ENCODE data around the gene COX10.

COX10 gene

GRCh38 chr17:14042411-14042810 lies 26.9 kb upstream of the COX10 start:
- TF ChIP-seq CTCF (IDR thresholded peaks at IDR 0.05; ENCODE audit: low read depth, low read length): no peak
- DNase-seq (ENCODE audit: low read depth in 2 of 2): no peak

GRCh38 chr17:14044702-14045101 lies 24.6 kb upstream of the COX10 start:
- DNase-seq (ENCODE audit: low read depth in 2 of 2): no peak
- no peak for TF ChIP-seq CTCF (IDR thresholded peaks at IDR 0.05; ENCODE audit: low read depth, low read length)
- H3K4me3 ChIP-seq (replicated peaks in 1 of 2; ENCODE audit: low read depth in 2 of 2, low read length in 2 of 2): no peak overlapping the region

More at GRCh38 chr17:14042411-14042810, 26.9 kb upstream of the COX10 start:
- H3K4me3 ChIP-seq (replicated peaks in 1 of 2; ENCODE audit: low read depth in 2 of 2, low read length in 2 of 2): no peak overlapping the region

- DNase-seq (ENCODE audit: low read depth in 2 of 2): no peak
- no peak overlapping the region for H3K4me3 ChIP-seq (replicated peaks in 1 of 2; ENCODE audit: low read depth in 2 of 2, low read length in 2 of 2)
- no peak for TF ChIP-seq CTCF (IDR thresholded peaks at IDR 0.05; ENCODE audit: low read depth, low read length)
Observed at GRCh38 chr17:14046978-14047377, 22.3 kb upstream of the COX10 start.

GRCh38 chr17:14047591-14047990 lies 21.7 kb upstream of the COX10 start:
- TF ChIP-seq CTCF (IDR thresholded peaks at IDR 0.05; ENCODE audit: low read depth, low read length): no peak
- H3K4me3 ChIP-seq (replicated peaks in 1 of 2; ENCODE audit: low read depth in 2 of 2, low read length in 2 of 2): no peak overlapping the region
- DNase-seq (ENCODE audit: low read depth in 2 of 2): no peak

- peak in 1 of 2 donors; percentile 13 for DNase-seq (ENCODE audit: low read depth in 2 of 2)
- H3K4me3 ChIP-seq (replicated peaks in 1 of 2; ENCODE audit: low read depth in 2 of 2, low read length in 2 of 2): no peak overlapping the region
- TF ChIP-seq CTCF (IDR thresholded peaks at IDR 0.05; ENCODE audit: low read depth, low read length): peak; percentile 41
Observed at GRCh38 chr17:14048169-14048568, 21.1 kb upstream of the COX10 start.

GRCh38 chr17:14050616-14051015 lies 18.7 kb upstream of the COX10 start:
- no peak for DNase-seq (ENCODE audit: low read depth in 2 of 2)
- TF ChIP-seq CTCF (IDR thresholded peaks at IDR 0.05; ENCODE audit: low read depth, low read length): no peak
- no peak overlapping the region for H3K4me3 ChIP-seq (replicated peaks in 1 of 2; ENCODE audit: low read depth in 2 of 2, low read length in 2 of 2)

GRCh38 chr17:14051692-14052091 lies 17.6 kb upstream of the COX10 start:
- no peak for TF ChIP-seq CTCF (IDR thresholded peaks at IDR 0.05; ENCODE audit: low read depth, low read length)
- no peak for DNase-seq (ENCODE audit: low read depth in 2 of 2)
- no peak overlapping the region for H3K4me3 ChIP-seq (replicated peaks in 1 of 2; ENCODE audit: low read depth in 2 of 2, low read length in 2 of 2)
